Common myeloid progenitor, CD34-positive (primary cell): Measurements from ENCODE around the gene PITPNM3.

Experiments used
- CTCF ChIA-PET: fragments of 350-600 bp; sonication (Branson Sonifier 250); formaldehyde crosslinking; loops from one replicate; lab custom pipeline; 2021; ENCODE audit warnings: antibody characterized with exemption; lab: Charles Lee
- POLR2A ChIA-PET: fragments of 350-600 bp; sonication (Branson Sonifier 250); formaldehyde crosslinking; loops from one replicate; lab custom pipeline; 2021; ENCODE audit warnings: antibody characterized with exemption; lab: Charles Lee
- DNase-seq, 3 donors: peaks; one replicate each; pipeline versions ENCODE4 v3.0.0 to v3.0.0-alpha.2; 2013
- H3K27ac ChIP-seq, 2 experiments: 1 replicate in 1 of 2; 2 replicates in 1 of 2; pipeline ENCODE4 v1.7.0; 2013; ENCODE audit warnings: inconsistent platforms in 2 of 2, low read length in 2 of 2, mild to moderate bottlenecking in 2 of 2, low read depth in 1 of 2, moderate library complexity in 1 of 2; ENCODE audit not compliant: severe bottlenecking in 2 of 2, insufficient read depth in 1 of 2, poor library complexity in 1 of 2
- H3K27me3 ChIP-seq, 5 experiments: replicated peaks in 2 of 5; 1 replicate in 3 of 5; 2 replicates in 2 of 5; pipeline versions ENCODE4 v1.6.1 to v1.7.0; 2013; ENCODE audit warnings: low read length in 4 of 5, mild to moderate bottlenecking in 2 of 5, moderate library complexity in 2 of 5, inconsistent platforms in 1 of 5; ENCODE audit not compliant: insufficient read depth in 5 of 5, control insufficient read depth in 4 of 5
- H3K36me3 ChIP-seq, 4 experiments: 1 replicate in 2 of 4; 2 replicates in 2 of 4; pipeline versions ENCODE4 v1.6.1 to v1.7.0; 2013; ENCODE audit warnings: low read length in 3 of 4, control low read depth in 1 of 4, mild to moderate bottlenecking in 1 of 4; ENCODE audit not compliant: control insufficient read depth in 4 of 4, insufficient read depth in 4 of 4
- H3K4me1 ChIP-seq, 4 experiments: 1 replicate in 3 of 4; 2 replicates in 1 of 4; pipeline versions ENCODE4 v1.6.1 to v1.7.1; 2013; ENCODE audit warnings: low read length in 3 of 4, mild to moderate bottlenecking in 3 of 4, control low read depth in 1 of 4, inconsistent platforms in 1 of 4, moderate library complexity in 1 of 4; ENCODE audit not compliant: control insufficient read depth in 4 of 4, insufficient read depth in 4 of 4; ENCODE audit errors: control extremely low read depth in 1 of 4
- H3K4me3 ChIP-seq, 7 experiments: 1 replicate in 4 of 7; 2 replicates in 3 of 7; pipeline versions ENCODE4 v1.5.1 to v1.7.0; 2013; ENCODE audit warnings: mild to moderate bottlenecking in 7 of 7, low read length in 6 of 7, moderate library complexity in 6 of 7, inconsistent platforms in 2 of 7, low read depth in 2 of 7, control low read depth in 1 of 7; ENCODE audit not compliant: insufficient read depth in 4 of 7, control insufficient read depth in 1 of 7; ENCODE audit errors: extremely low read depth in 1 of 7
- H3K9me3 ChIP-seq, 5 experiments: 1 replicate in 4 of 5; 2 replicates in 1 of 5; pipeline versions ENCODE4 v1.6.1 to v1.7.1; 2013; ENCODE audit warnings: low read length in 4 of 5, mild to moderate bottlenecking in 2 of 5, inconsistent platforms in 1 of 5, low read depth in 1 of 5, moderate library complexity in 1 of 5; ENCODE audit not compliant: control insufficient read depth in 4 of 5, insufficient read depth in 2 of 5; ENCODE audit errors: control extremely low read depth in 1 of 5
- WGBS: methylation state at CpG from one replicate; pipeline ENCODE4 v1.1.5; 2013; ENCODE audit not compliant: insufficient coverage; 5-methylcytosine and 5-hydroxymethylcytosine counted together

Gene PITPNM3

DNA sequence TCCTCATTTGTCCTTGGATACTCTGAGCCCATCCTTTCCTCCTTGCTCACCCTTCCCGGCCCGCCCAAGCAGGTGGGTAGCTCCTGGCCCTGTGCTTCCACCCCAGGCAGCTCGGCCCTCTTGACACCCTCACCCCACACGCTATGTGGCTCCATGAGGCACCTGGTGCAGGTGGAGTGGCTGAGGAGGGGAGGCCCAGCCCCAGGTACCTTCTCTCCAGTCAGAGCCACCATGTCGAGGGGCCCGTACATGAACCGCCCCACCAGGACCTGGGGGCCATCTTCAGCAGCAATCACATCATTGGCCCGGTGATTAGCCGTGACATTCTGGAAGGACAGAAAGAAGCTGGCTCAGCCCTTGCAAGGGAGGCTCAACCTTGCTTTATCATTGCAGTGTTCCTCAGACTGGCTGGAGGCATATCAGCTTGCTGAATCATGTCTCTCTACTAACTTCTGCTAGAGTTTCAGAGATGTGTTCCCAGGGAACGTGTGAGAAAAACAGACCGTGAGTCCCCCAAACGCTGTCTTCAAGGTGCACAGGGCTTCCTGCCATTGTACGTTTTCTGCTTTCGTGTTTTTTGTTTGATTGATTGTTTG lies 91.8 kb downstream of the PITPNM3 start:
- CTCF ChIA-PET, result no interaction called here
- WGBS, result 97% methylated on average over 11 of the region's 14 CpGs
- DNase-seq, result no peak

DNA sequence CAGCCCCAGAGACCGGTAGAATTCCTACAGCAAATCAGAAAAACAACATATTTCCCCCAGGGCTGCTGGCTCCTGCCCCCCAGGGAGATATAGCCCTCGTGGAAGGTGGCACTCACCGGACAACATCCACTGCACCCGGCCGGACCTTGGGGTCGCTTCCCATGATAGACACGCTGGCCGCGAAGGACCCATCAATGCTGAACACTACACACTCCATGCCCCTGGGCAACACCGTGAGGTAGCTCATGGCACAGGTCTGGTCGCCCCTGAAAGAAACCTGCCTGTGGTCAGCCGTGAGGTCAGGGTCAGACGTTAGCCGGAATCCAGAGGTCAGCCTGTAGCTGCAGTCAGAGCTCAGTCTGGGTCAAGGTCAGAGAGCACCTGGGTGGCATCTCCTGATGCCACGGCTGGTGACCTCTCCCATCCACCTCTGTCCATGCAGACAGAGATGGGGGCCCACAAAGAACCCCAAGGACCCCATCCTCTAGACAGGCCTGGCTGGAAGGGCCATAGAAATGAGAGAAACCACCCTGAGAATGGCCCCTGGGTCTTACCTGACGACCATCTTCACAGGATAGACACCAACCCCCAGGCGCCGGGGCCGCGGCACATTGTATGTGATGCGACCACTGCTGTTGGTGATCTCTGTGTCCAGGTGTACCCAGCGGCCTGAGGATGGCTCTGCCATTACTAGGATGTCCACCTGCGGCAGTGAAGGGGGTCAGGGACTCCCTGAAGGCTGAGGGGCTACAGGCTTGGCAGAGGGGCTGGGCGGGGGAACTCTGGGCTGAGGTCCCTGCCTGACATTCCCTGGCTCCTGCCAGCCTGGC lies 92.5 kb downstream of the PITPNM3 start:
- ChIA-PET CTCF (no interaction called here), POLR2A (no interaction called here)
- peaks cover 0 to 2% (median 0%) of the 10 kb centered on the region in 5 experiments for H3K9me3 ChIP-seq
- H3K27ac ChIP-seq, result no peak overlapping the region
- no peak overlapping the region for H3K4me3 ChIP-seq
- DNase-seq, result no peak
- H3K4me1 ChIP-seq, result no peaks in the 10 kb centered on the region
- 99% methylated on average over 22 of the region's 24 CpGs for WGBS
- H3K36me3 ChIP-seq, result no peaks in the 10 kb centered on the region
- peaks cover 0 to 5% (median 2%) of the 10 kb centered on the region in 5 experiments for H3K27me3 ChIP-seq

More for the DNA sequence above, 91.8 kb downstream of the PITPNM3 start:
- Histone ChIP-seq H3K27me3 (peaks cover 0 to 2% (median 0%) of the 10 kb centered on the region in 5 experiments), H3K4me3 (no peak overlapping the region), H3K9me3 (peaks cover 0 to 2% (median 0%) of the 10 kb centered on the region in 5 experiments), H3K36me3 (no peaks in the 10 kb centered on the region), H3K27ac (no peak overlapping the region), H3K4me1 (no peaks in the 10 kb centered on the region)
- POLR2A ChIA-PET, result no interaction called here

DNA sequence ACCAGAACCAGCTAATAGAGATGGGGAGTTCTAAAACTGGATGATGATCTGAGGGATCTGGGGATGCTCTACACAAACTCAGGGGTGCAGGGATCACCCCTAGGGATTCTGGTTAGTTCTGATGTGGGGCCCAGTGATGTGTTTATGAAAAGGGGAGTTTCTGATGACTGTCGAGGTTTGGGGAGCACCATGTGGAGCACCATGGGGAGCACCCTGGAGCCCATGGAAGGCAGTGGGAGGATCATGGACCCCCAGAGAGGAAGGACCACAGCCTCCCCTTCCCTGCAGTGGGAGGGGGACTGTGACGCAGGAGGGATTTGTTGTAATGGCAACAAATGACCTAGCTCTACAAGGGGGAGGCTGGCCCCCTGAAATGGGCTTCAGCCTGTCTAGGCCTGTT lies 93.7 kb downstream of the PITPNM3 start:
- Histone ChIP-seq H3K4me1 (no peaks in the 10 kb centered on the region), H3K36me3 (no peaks in the 10 kb centered on the region), H3K27ac (no peak overlapping the region), H3K9me3 (peaks cover 0 to 2% (median 0%) of the 10 kb centered on the region in 5 experiments), H3K27me3 (peaks cover 0 to 8% (median 2%) of the 10 kb centered on the region in 5 experiments), H3K4me3 (no peak overlapping the region)
- DNase-seq, result no peak
- WGBS, result 100% methylated on average over 2 of the region's 2 CpGs
- ChIA-PET POLR2A (no interaction called here), CTCF (no interaction called here)

DNA sequence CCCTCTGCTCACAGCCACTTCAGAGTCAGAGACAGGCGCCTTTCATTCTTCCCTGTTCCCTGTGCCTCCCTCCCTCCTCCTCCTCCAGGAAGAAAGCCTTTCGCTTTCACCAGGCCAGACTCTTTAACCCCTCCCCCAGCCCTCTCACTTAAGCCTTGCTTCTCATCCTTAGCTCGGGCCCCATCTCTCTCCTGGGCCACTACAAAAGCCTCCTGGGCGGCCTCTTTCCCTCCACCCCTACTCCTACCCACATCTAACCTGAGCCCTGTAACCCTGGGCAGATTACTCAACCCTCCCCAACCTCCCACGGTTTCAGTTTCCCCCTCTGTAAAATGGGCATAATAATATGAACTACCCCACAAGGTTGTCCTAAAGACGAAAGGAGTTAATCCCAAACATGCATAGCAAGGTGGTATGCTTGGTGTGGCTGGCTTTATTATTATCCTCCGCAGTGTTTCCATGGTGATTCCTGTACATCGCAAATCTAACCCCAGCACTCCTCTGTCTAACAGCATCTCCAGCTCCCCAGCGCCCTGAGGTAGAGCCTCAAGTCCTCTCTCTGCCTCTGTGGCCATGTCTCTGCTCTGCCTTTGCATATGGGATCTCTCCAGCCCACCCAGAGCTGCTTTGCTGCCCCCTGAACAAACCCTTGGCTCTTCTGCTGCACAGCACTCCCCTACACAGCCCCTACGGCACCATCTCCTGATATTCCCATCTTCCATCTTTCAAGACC lies 94.4 kb downstream of the PITPNM3 start:
- ChIA-PET POLR2A (no interaction called here), CTCF (no interaction called here)
- no peak for DNase-seq
- peaks cover 0 to 8% (median 2%) of the 10 kb centered on the region in 5 experiments for H3K27me3 ChIP-seq
- peaks cover 0 to 3% (median under 1%) of the 10 kb centered on the region in 4 experiments for H3K4me1 ChIP-seq
- H3K9me3 ChIP-seq, result no peaks in the 10 kb centered on the region
- no peak overlapping the region for H3K27ac ChIP-seq
- H3K36me3 ChIP-seq, result no peaks in the 10 kb centered on the region
- WGBS, result 97% methylated on average over 9 of the region's 10 CpGs
- H3K4me3 ChIP-seq, result no peak overlapping the region

DNA sequence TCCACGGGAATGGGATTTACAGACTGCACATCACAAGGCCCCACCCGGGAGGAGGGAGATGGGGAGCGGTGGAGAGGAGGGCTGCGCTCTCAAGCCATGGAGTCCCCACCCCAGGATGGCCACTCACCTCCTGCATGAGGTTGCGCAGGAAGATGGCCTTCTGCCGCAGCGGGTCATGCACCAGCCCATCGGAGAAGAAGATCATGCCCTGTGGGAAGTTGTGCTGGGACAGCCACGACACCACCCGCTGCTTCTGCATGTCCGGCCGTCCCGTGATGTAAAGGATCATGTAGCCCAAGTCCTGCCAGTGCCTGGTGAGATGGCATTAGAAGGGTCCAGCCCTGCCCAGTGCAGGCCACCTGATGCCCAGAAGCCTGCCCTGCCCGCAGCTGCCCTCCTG lies 95.1 kb downstream of the PITPNM3 start:
- peaks cover 0 to 11% (median 2%) of the 10 kb centered on the region in 5 experiments for H3K27me3 ChIP-seq
- H3K9me3 ChIP-seq, result no peaks in the 10 kb centered on the region
- 98% methylated on average over 11 of the region's 14 CpGs for WGBS
- H3K4me1 ChIP-seq, result peaks cover 0 to 10% (median 4%) of the 10 kb centered on the region in 4 experiments
- ChIA-PET CTCF (no interaction called here), POLR2A (no interaction called here)
- no peak overlapping the region for H3K4me3 ChIP-seq
- H3K27ac ChIP-seq, result no peak overlapping the region
- DNase-seq, result no peak
- H3K36me3 ChIP-seq, result no peaks in the 10 kb centered on the region

DNA sequence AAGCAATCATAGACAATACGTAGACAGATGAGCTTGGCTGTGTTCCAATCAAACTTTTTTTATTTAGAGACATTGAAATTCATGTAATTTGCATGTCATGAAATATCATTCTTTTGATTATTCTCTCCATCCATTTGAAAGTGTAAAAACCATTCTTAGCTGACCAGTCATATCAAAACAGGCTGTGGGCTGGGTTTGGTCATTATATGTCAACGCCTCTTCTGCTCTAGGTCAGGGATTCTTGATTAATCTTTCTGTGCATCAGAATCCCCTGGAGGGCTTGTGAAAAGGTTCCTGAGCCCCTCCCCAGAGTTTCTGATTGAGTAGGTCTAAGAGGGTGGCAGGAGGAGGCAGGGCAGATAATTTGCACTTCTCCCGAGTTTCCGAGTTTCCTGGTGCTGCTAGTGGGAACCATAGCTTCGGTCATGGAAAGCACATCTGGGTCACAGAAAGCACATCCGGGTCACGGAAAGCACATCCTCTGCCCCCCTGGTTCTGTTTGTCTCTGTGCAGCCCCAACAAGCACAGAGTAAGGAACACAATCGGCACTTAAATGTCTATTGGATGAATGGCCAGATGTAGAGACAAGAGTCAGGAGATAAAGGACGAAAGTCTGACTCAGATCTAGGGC lies 95.7 kb downstream of the PITPNM3 start:
- no peak for DNase-seq
- ChIA-PET POLR2A (no interaction called here), CTCF (interaction anchor here (0.6 kb wide), 1 partner anchor 188 kb away, joined by 3 read pairs; no protein-coding TSS in a partner anchor)
- H3K4me3 ChIP-seq, result no peak overlapping the region
- no peak overlapping the region for H3K27ac ChIP-seq
- no peaks in the 10 kb centered on the region for H3K36me3 ChIP-seq
- H3K9me3 ChIP-seq, result no peaks in the 10 kb centered on the region
- H3K4me1 ChIP-seq, result peaks cover 0 to 14% (median 6%) of the 10 kb centered on the region in 4 experiments
- H3K27me3 ChIP-seq, result peaks cover 0 to 12% (median 2%) of the 10 kb centered on the region in 5 experiments
- WGBS, result 93% methylated on average over 7 of the region's 9 CpGs
